Measurements from ENCODE around the gene CLP1. TPM values are rescaled to one million over a fixed set of nuclear protein-coding genes. Genes with fewer than 3 reads are reported as not detected.

Gene CLP1
- total RNA-seq, 1 experiment from 2014 or later: 23.4 TPM

DNA sequence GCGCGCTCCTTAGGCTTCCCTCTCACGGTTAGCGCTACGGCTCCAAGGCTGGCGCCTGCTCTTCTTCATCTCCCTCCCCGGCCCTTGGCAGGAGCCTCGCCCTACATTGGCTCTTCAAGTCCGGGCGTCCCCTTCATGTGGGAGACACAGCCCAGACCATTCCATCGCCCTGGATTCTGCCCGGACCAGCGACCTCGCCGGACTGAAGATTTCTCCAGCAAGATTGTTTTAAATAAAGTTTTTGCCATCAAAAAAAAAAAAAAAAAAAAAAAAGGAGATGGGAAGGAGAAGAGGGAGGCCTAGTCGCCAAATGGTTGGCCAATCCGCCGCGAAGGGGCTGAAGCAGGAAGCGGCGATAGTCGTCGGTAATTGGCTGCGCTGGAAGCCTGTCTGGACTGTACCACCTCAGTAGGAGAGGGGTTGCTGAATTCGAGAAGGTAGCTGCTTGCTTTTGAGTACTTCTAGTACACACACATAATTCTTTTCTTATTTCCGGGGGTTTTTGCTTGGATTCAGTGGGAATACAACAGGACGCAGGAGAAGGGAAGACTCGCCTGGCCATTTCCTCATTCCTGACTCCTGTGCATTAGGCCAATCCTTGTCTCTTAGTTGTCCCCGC is 9.7 kb downstream of the CLP1 start:
- peak overlapping the region; percentile 83 for H2AFZ ChIP-seq
- DNase-seq: peak; percentile 96 to 98
- H3K27ac ChIP-seq: peak overlapping the region; percentile 91
- peaks cover 42% of the 10 kb centered on the region for H3K79me2 ChIP-seq (ENCODE audit: low read depth)
- H3K4me2 ChIP-seq: peak overlapping the region; percentile 88
- intact Hi-C loops (cut with micrococcal nuclease; ENCODE audit: unreplicated experiment): loop anchor here (1.0 to 10.0 kb wide), 10 partner anchors 10 to 1478 kb away; partner anchors contain the start of genes CLP1, CTNND1, FAM111A and MED19
- H3F3A ChIP-seq (ENCODE audit: insufficient read depth, low read depth): peaks cover 35% of the 10 kb centered on the region
- no peaks in the 10 kb centered on the region for H3K9me3 ChIP-seq (ENCODE audit: insufficient read depth, low read depth)
- ChIA-PET CTCF (interaction anchor here (0.5 to 0.6 kb wide), 2 partner anchors 9 to 1758 kb away, joined by 3 to 4 read pairs; no protein-coding TSS in a partner anchor), POLR2A (ENCODE audit: unreplicated experiment) (interaction anchor here (0.5 to 0.7 kb wide), 6 partner anchors 106 to 1475 kb away, joined by 3 to 4 read pairs (median 3); partner anchors contain the start of gene FAM111A)
- H4K20me1 ChIP-seq (ENCODE audit: insufficient read depth): peaks cover 7% of the 10 kb centered on the region
- peaks cover 26% of the 10 kb centered on the region for H3K4me1 ChIP-seq (replicated peaks; ENCODE audit: insufficient read depth)
- BruUV-seq (replicated peaks): no TSS peak
- H3K4me3 ChIP-seq: peak overlapping the region; percentile 84
- H3K27me3 ChIP-seq (ENCODE audit: insufficient read depth, low read depth): no peaks in the 10 kb centered on the region
- no peak for TF ChIP-seq EZH2 (IDR thresholded peaks at IDR 0.05; ENCODE audit: low read depth)
- TF ChIP-seq, protein P1, sequence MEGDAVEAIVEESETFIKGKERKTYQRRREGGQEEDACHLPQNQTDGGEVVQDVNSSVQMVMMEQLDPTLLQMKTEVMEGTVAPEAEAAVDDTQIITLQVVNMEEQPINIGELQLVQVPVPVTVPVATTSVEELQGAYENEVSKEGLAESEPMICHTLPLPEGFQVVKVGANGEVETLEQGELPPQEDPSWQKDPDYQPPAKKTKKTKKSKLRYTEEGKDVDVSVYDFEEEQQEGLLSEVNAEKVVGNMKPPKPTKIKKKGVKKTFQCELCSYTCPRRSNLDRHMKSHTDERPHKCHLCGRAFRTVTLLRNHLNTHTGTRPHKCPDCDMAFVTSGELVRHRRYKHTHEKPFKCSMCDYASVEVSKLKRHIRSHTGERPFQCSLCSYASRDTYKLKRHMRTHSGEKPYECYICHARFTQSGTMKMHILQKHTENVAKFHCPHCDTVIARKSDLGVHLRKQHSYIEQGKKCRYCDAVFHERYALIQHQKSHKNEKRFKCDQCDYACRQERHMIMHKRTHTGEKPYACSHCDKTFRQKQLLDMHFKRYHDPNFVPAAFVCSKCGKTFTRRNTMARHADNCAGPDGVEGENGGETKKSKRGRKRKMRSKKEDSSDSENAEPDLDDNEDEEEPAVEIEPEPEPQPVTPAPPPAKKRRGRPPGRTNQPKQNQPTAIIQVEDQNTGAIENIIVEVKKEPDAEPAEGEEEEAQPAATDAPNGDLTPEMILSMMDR (conservative IDR thresholded peaks at IDR 0.05): no peak
- H3K9me2 ChIP-seq (ENCODE audit: insufficient read depth): no peaks in the 10 kb centered on the region
- peaks cover 4% of the 10 kb centered on the region; the same call in 1 of the 2 replicates for H3K36me3 ChIP-seq (ENCODE audit: low read depth)

GRCh38 chr11:57667736-57668433 is 10.3 kb downstream of the CLP1 start, which contains the start of gene ZDHHC5:
TSS of gene ZDHHC5 (plus strand) at chr11:57668114. CDS start at chr11:57673091, 4,977 bp downstream.
- Histone ChIP-seq H3F3A (ENCODE audit: insufficient read depth, low read depth) (peaks cover 28% of the 10 kb centered on the region), H2AFZ (peak within 1 kb of the TSS; percentile 83), H3K9me2 (ENCODE audit: insufficient read depth) (no peaks in the 10 kb centered on the region), H3K79me2 (ENCODE audit: low read depth) (peaks cover 48% of the 10 kb centered on the region), H3K27me3 (ENCODE audit: insufficient read depth, low read depth) (no peaks in the 10 kb centered on the region), H3K9me3 (ENCODE audit: insufficient read depth, low read depth) (no peaks in the 10 kb centered on the region), H4K20me1 (ENCODE audit: insufficient read depth) (peaks cover 7% of the 10 kb centered on the region), H3K4me3 (peak within 1 kb of the TSS; percentile 84), H3K4me2 (peak within 1 kb of the TSS; percentile 88), H3K27ac (peak within 1 kb of the TSS; percentile 91), H3K4me1 (replicated peaks; ENCODE audit: insufficient read depth) (peaks cover 26% of the 10 kb centered on the region), H3K36me3 (ENCODE audit: low read depth) (peaks cover 10% of the 10 kb centered on the region)
- no TSS peak for BruUV-seq (replicated peaks)
- TF ChIP-seq EZH2 (IDR thresholded peaks at IDR 0.05; ENCODE audit: low read depth): no peak
- TF ChIP-seq, protein P1 (conservative IDR thresholded peaks at IDR 0.05): peak; percentile 56; the same call in 1 of the 2 replicates
- POLR2A ChIA-PET (ENCODE audit: unreplicated experiment): interaction anchor here (0.5 to 0.6 kb wide), 2 partner anchors 108 to 209 kb away, joined by 3 to 4 read pairs; no protein-coding TSS in a partner anchor
- intact Hi-C loops (cut with micrococcal nuclease; ENCODE audit: unreplicated experiment): loop anchor here (1.0 to 10.0 kb wide), 10 partner anchors 11 to 1477 kb away; partner anchors contain the start of genes CLP1, CTNND1, FAM111A and MED19
- CTCF ChIA-PET: no interaction called here
- peak; percentile 98 to 100 for DNase-seq

GRCh38 chr11:57668434-57668782 is 10.8 kb downstream of the CLP1 start:
- no peaks in the 10 kb centered on the region for H3K9me2 ChIP-seq (ENCODE audit: insufficient read depth)
- H2AFZ ChIP-seq: peak overlapping the region; percentile 80
- no peak for TF ChIP-seq EZH2 (IDR thresholded peaks at IDR 0.05; ENCODE audit: low read depth)
- TF ChIP-seq, protein P1 (conservative IDR thresholded peaks at IDR 0.05): no peak
- H3K4me3 ChIP-seq: peak overlapping the region; percentile 84
- CTCF ChIA-PET: no interaction called here
- BruUV-seq (replicated peaks): TSS peak; percentile 34
- peak overlapping the region; percentile 91 for H3K27ac ChIP-seq
- POLR2A ChIA-PET (ENCODE audit: unreplicated experiment): no interaction called here
- H4K20me1 ChIP-seq (ENCODE audit: insufficient read depth): peaks cover 7% of the 10 kb centered on the region
- H3K9me3 ChIP-seq (ENCODE audit: insufficient read depth, low read depth): no peaks in the 10 kb centered on the region
- H3F3A ChIP-seq (ENCODE audit: insufficient read depth, low read depth): peaks cover 26% of the 10 kb centered on the region
- peaks cover 15% of the 10 kb centered on the region for H3K36me3 ChIP-seq (ENCODE audit: low read depth)
- intact Hi-C loops (cut with micrococcal nuclease; ENCODE audit: unreplicated experiment): loop anchor here (5.0 to 10.0 kb wide), 4 partner anchors 344 to 1476 kb away; partner anchors contain the start of genes FAM111A and TNKS1BP1
- H3K4me1 ChIP-seq (replicated peaks; ENCODE audit: insufficient read depth): peaks cover 26% of the 10 kb centered on the region
- peaks cover 53% of the 10 kb centered on the region for H3K79me2 ChIP-seq (ENCODE audit: low read depth)
- H3K4me2 ChIP-seq: peak overlapping the region; percentile 88
- no peak for DNase-seq
- H3K27me3 ChIP-seq (ENCODE audit: insufficient read depth, low read depth): no peaks in the 10 kb centered on the region
